Kidney epithelial cell (primary cell): ENCODE data around the gene XCR1. TPM values are rescaled to one million over a fixed set of nuclear protein-coding genes. Genes with fewer than 3 reads are reported as not detected.

Source experiments
- DNase-seq: peaks from one replicate; pipeline ENCODE4 v3.0.0-alpha.2; 2010; ENCODE audit warnings: low read depth
- H3K27me3 ChIP-seq: 2 replicates; pipeline ENCODE4 v1.6.0; 2011; ENCODE audit warnings: low read length; ENCODE audit not compliant: control insufficient read depth, insufficient read depth
- H3K36me3 ChIP-seq: 2 replicates; pipeline ENCODE4 v1.5.1; 2011; ENCODE audit warnings: low read length; ENCODE audit not compliant: control insufficient read depth, insufficient read depth
- H3K4me3 ChIP-seq: 2 replicates; pipeline ENCODE4 v1.5.1; 2011; ENCODE audit warnings: low read depth, mild to moderate bottlenecking, control low read depth, low read length
- total RNA-seq: library from RNA; depleted of rRNA; stranded (reverse); fragments of >200 nt; gene quantifications from 2 replicates; pipeline ENCODE4 v1.2.3, GENCODE V29; 2015
- TF ChIP-seq, protein P1 (sequence below): IDR thresholded peaks from 2 replicates; pipeline ENCODE4 v1.5.1; 2011; ENCODE audit warnings: mild to moderate bottlenecking, moderate library complexity, low read length, control low read depth, inconsistent platforms; ENCODE audit not compliant: insufficient read depth, poor library complexity, severe bottlenecking

The XCR1 gene
- total RNA-seq, 1 donor from 2014 or later, result not detected

DNA sequence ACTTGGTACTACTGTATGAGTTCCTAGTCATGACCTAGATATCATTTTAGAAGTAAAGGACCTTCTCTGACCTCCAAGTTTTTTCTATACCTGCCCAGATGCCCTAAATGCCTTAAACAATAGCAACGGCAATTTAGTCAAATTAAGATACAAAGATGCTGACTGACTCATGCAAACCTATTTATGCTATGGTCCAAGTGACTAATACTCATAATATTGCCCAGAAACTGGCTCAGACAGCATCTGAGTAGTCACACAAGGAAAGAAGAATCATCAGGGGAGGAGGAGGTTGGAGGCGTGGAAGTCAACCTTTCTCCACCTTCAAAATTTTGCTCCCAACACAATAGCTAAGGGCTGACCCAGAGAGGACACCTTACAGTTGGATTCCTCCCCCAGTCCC, 38.5 kb downstream of the XCR1 start:
- no peaks in the 10 kb centered on the region for H3K27me3 ChIP-seq
- no peak for DNase-seq

GRCh38 chr3:45988362-45988761, 38.9 kb downstream of the XCR1 start:
- TF ChIP-seq, protein P1, sequence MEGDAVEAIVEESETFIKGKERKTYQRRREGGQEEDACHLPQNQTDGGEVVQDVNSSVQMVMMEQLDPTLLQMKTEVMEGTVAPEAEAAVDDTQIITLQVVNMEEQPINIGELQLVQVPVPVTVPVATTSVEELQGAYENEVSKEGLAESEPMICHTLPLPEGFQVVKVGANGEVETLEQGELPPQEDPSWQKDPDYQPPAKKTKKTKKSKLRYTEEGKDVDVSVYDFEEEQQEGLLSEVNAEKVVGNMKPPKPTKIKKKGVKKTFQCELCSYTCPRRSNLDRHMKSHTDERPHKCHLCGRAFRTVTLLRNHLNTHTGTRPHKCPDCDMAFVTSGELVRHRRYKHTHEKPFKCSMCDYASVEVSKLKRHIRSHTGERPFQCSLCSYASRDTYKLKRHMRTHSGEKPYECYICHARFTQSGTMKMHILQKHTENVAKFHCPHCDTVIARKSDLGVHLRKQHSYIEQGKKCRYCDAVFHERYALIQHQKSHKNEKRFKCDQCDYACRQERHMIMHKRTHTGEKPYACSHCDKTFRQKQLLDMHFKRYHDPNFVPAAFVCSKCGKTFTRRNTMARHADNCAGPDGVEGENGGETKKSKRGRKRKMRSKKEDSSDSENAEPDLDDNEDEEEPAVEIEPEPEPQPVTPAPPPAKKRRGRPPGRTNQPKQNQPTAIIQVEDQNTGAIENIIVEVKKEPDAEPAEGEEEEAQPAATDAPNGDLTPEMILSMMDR, result no peak
- no peaks in the 10 kb centered on the region for H3K27me3 ChIP-seq
- H3K36me3 ChIP-seq, result no peaks in the 10 kb centered on the region
- H3K4me3 ChIP-seq, result no peak overlapping the region
- DNase-seq, result no peak

More for the DNA sequence above, 38.5 kb downstream of the XCR1 start:
- Histone ChIP-seq H3K36me3 (no peaks in the 10 kb centered on the region), H3K4me3 (no peak overlapping the region)
- TF ChIP-seq, protein P1, result no peak

GRCh38 chr3:45987368-45988291, 39.7 kb downstream of the XCR1 start:
- Histone ChIP-seq H3K4me3 (no peak overlapping the region), H3K36me3 (peaks cover under 1% of the 10 kb centered on the region), H3K27me3 (no peaks in the 10 kb centered on the region)
- no peak for DNase-seq
- TF ChIP-seq, protein P1, result no peak

DNA sequence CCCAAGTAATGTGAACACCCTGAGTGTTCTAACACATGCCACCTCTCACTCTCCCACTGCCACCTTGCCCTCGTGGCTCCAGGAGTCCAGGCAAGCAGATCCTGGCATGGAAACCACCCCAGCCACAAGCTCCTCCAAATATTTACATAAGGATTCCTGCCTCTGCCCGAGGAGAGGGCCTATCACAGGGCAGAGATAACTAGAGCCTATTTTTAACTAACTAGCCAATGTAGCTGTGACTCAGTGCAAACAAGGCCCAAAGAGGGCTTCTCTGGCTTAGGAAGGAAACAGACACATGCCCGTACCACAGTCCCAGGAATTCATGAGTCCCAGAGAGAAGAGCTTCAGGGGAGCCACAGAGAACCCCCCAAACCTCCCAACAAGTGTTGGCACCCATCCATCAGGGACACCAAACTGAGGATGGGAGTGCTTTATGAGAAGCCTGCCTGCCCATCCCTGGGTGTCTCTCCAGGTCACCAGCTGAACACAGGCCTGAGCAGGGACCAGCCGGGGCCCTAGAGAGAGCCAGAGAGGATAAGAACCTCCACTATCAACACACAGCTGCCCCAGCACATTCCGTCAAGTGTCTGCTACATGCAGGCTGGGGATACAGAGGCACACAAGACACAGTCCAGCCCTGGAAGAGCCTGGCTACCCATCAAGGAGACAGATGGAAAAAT, 40.8 kb downstream of the XCR1 start:
- TF ChIP-seq, protein P1, result no peak
- no peak for DNase-seq
- peaks cover 2% of the 10 kb centered on the region for H3K36me3 ChIP-seq
- no peaks in the 10 kb centered on the region for H3K27me3 ChIP-seq
- H3K4me3 ChIP-seq, result no peak overlapping the region

DNA sequence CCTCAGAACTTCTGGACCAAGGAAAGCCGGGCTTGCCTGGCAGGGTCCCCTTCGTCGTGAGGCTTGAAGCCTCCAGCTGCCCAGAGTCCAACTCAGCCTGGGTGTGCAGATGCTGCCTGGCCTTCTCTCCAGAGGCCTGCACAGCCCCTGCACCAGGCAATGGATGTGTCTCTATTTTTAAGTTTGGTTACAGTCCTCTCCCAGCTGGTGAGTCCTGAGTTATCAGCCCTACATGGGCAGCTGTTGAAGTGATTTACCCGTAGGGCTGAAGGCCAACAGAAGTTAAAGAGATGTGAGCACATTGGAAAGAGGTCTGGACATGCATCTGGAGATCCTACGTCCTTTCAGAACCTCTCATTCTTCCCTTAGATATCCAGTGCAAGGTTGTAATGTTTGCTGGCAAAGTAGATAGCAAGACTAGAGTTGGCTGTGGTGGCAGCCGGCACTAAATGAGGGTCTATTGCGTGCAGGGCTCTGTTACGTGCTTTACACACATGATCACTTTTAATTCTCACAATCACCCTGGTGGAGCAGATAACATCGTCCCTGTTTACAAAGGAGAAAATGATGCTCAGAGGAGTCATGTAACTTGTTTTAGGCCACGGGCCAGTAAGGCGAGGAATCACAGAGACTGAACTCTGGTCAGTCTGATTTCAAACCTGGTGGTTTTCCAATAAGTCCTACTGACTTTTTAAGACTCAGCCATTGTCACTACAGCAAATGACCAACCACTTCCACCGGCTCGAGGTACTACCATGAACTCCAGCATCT, 41.6 kb downstream of the XCR1 start:
- DNase-seq, result no peak
- H3K27me3 ChIP-seq, result no peaks in the 10 kb centered on the region
- peaks cover 2% of the 10 kb centered on the region for H3K36me3 ChIP-seq
- TF ChIP-seq, protein P1, result no peak
- H3K4me3 ChIP-seq, result no peak overlapping the region
